Left ventricle myocardium inferior (tissue), 1 donor: ENCODE results near the gene AKR7A2. TPM values are rescaled to one million over a fixed set of nuclear protein-coding genes. Genes with fewer than 3 reads are reported as not detected.
"Not testable (repeated sequence)": the region's sequence is repeated elsewhere in the genome, so short reads cannot be mapped to it uniquely, and the experiment has no call there.

Experiments used
- DNase-seq: peaks from one replicate; pipeline ENCODE4 v3.0.0-alpha.2; 2020
- H3K27ac ChIP-seq: fragments of 200-600 bp; replicated peaks from 2 replicates; pipeline ENCODE4 v1.8.0; 2021
- H3K27me3 ChIP-seq: fragments of 200-600 bp; 2 replicates; pipeline ENCODE4 v1.8.0; 2021; ENCODE audit warnings: low read depth
- H3K36me3 ChIP-seq: fragments of 200-600 bp; 2 replicates; pipeline ENCODE4 v1.8.0; 2021
- H3K4me1 ChIP-seq: fragments of 200-600 bp; 2 replicates; pipeline ENCODE4 v1.8.0; 2021
- H3K4me3 ChIP-seq: fragments of 200-600 bp; 2 replicates; pipeline ENCODE4 v1.8.0; 2021; ENCODE audit warnings: mild to moderate bottlenecking, moderate library complexity
- H3K9me3 ChIP-seq: fragments of 200-600 bp; replicated peaks from 2 replicates; pipeline ENCODE4 v1.8.0; 2021
- CTCF ChIP-seq: fragments of 200-600 bp; IDR thresholded peaks from 2 replicates; pipeline ENCODE4 v1.8.0; 2021; ENCODE audit warnings: antibody characterized with exemption, mild to moderate bottlenecking, borderline replicate concordance
- intact Hi-C: fragments of 100-400 bp; cut with micrococcal nuclease; formaldehyde crosslinking; loops from one replicate; pipeline ENCODE4 v1.11.0; 2022
- total RNA-seq: library from RNA; stranded (reverse); fragmentation: NEBNext Ultra II Directional; extraction: Animal tissue kit (Norgen Biotek cat#: 25700); gene quantifications from one replicate; pipeline ENCODE4 v1.2.1, GENCODE V29; 2021
- donor health status: DM: no; HTN: yes; CAD: no; lungs with severe emphysema.

AKR7A2 gene
- total RNA-seq, 1 donor from 2014 or later: 43.7 TPM

GRCh38 chr1:19294638-19295037 is 17.3 kb downstream of the AKR7A2 start:
- H3K4me3 ChIP-seq: no peak overlapping the region
- DNase-seq: no peak
- intact Hi-C loops: no loop called here
- H3K27me3 ChIP-seq: no peaks in the 10 kb centered on the region
- peaks cover 3% of the 10 kb centered on the region for H3K4me1 ChIP-seq
- H3K9me3 ChIP-seq: peaks cover 19% of the 10 kb centered on the region
- TF ChIP-seq CTCF: no peak
- no peak overlapping the region for H3K27ac ChIP-seq
- peaks cover 12% of the 10 kb centered on the region for H3K36me3 ChIP-seq

GRCh38 chr1:19289244-19289643 is 22.7 kb downstream of the AKR7A2 start:
- Histone ChIP-seq H3K4me1 (peaks cover 17% of the 10 kb centered on the region), H3K9me3 (peaks cover 5% of the 10 kb centered on the region), H3K27ac (no peak overlapping the region), H3K36me3 (peaks cover 4% of the 10 kb centered on the region), H3K27me3 (no peaks in the 10 kb centered on the region), H3K4me3 (peak overlapping the region; percentile 62)
- intact Hi-C loops: no loop called here
- no peak for DNase-seq
- no peak for TF ChIP-seq CTCF

- Histone ChIP-seq H3K4me3 (peak within 1 kb of the TSS; percentile 62), H3K4me1 (peaks cover 17% of the 10 kb centered on the region)
- H3K27ac ChIP-seq, H3K27me3 ChIP-seq, intact Hi-C loops, H3K36me3 ChIP-seq, H3K9me3 ChIP-seq: not testable (repeated sequence)
- DNase-seq: peak; percentile 41
These were observed 23.4 kb downstream of the AKR7A2 start, which contains the start of gene AKR7A3 for GRCh38 chr1:19288324-19289241. TSS of gene AKR7A3 (minus strand) at chr1:19288770. CDS start at chr1:19288709, 61 bp downstream.

- no peak overlapping the region for H3K27ac ChIP-seq
- H3K27me3 ChIP-seq: no peaks in the 10 kb centered on the region
- H3K9me3 ChIP-seq: no peaks in the 10 kb centered on the region
- DNase-seq: no peak
- no peaks in the 10 kb centered on the region for H3K36me3 ChIP-seq
- no peak for TF ChIP-seq CTCF
- no peak overlapping the region for H3K4me3 ChIP-seq
- H3K4me1 ChIP-seq: peaks cover 17% of the 10 kb centered on the region
- intact Hi-C loops: no loop called here
These were observed 24.3 kb downstream of the AKR7A2 start for GRCh38 chr1:19287436-19288185.

GRCh38 chr1:19285807-19286206 is 26.1 kb downstream of the AKR7A2 start:
- H3K9me3 ChIP-seq, DNase-seq, H3K27me3 ChIP-seq, H3K4me3 ChIP-seq, H3K36me3 ChIP-seq, H3K27ac ChIP-seq, intact Hi-C loops: not testable (repeated sequence)
- peaks cover 17% of the 10 kb centered on the region for H3K4me1 ChIP-seq

GRCh38 chr1:19285366-19285765 is 26.6 kb downstream of the AKR7A2 start:
- DNase-seq, H3K27me3 ChIP-seq, intact Hi-C loops, H3K36me3 ChIP-seq, H3K9me3 ChIP-seq, H3K4me3 ChIP-seq, H3K27ac ChIP-seq: not testable (repeated sequence)
- peaks cover 17% of the 10 kb centered on the region for H3K4me1 ChIP-seq

- H3K4me1 ChIP-seq: peaks cover 17% of the 10 kb centered on the region
- H3K27ac ChIP-seq: no peak overlapping the region
- intact Hi-C loops: no loop called here
- DNase-seq: no peak
- TF ChIP-seq CTCF: no peak
- no peaks in the 10 kb centered on the region for H3K27me3 ChIP-seq
- no peak overlapping the region for H3K4me3 ChIP-seq
- H3K36me3 ChIP-seq: no peaks in the 10 kb centered on the region
- H3K9me3 ChIP-seq: no peaks in the 10 kb centered on the region
These were observed 27.1 kb downstream of the AKR7A2 start for GRCh38 chr1:19284881-19285280.
